HG02798 (cell line): Measurements from ENCODE around the gene SYCP2.

Source experiments
- ATAC-seq: cut with Tn5 transposase; IDR thresholded peaks from one replicate; pipeline ENCODE4 v1.9.1; 2021; ENCODE audit warnings: mild to moderate bottlenecking; ENCODE audit not compliant: unreplicated experiment, poor library complexity

SYCP2 gene

GRCh38 chr20:59947376-59947775, 13.9 kb upstream of the SYCP2 start:
- ATAC-seq = no peak

GRCh38 chr20:59945731-59946130, 12.3 kb upstream of the SYCP2 start:
- no peak for ATAC-seq

GRCh38 chr20:59945175-59945574, 11.7 kb upstream of the SYCP2 start:
- ATAC-seq = no peak

GRCh38 chr20:59944726-59945125, 11.3 kb upstream of the SYCP2 start:
- ATAC-seq = no peak

- ATAC-seq = no peak
Measured at GRCh38 chr20:59942245-59942644, 8.8 kb upstream of the SYCP2 start.

GRCh38 chr20:59940956-59941294, 7.5 kb upstream of the SYCP2 start:
- ATAC-seq = no peak

- peak; percentile 95 for ATAC-seq
Measured at GRCh38 chr20:59940129-59940955, 6.9 kb upstream of the SYCP2 start, which contains the start of the genes FAM217B and PPP1R3D. TSS of gene FAM217B (plus strand) at chr20:59940389. CDS start at chr20:59943944, 3,555 bp downstream. TSS of gene PPP1R3D (minus strand) at chr20:59940305. CDS start at chr20:59939931, 374 bp downstream.

- peak; percentile 26 for ATAC-seq
Measured at GRCh38 chr20:59939879-59940128, 6.4 kb upstream of the SYCP2 start.

- no peak for ATAC-seq
Measured at GRCh38 chr20:59939052-59939878, 5.8 kb upstream of the SYCP2 start.

GRCh38 chr20:59938696-59939051, 5.2 kb upstream of the SYCP2 start:
- ATAC-seq = no peak

- ATAC-seq = no peak
Measured at GRCh38 chr20:59938221-59938620, 4.8 kb upstream of the SYCP2 start.

- ATAC-seq = no peak
Measured at GRCh38 chr20:59937150-59937549, 3.7 kb upstream of the SYCP2 start.

GRCh38 chr20:59936409-59936808, 3.0 kb upstream of the SYCP2 start:
- no peak for ATAC-seq

GRCh38 chr20:59935457-59936185, 2.2 kb upstream of the SYCP2 start:
- ATAC-seq = no peak

GRCh38 chr20:59933849-59934585, 580 bp upstream of the SYCP2 start:
- ATAC-seq = peak; percentile 91

GRCh38 chr20:59932616-59933295, 681 bp downstream of the SYCP2 start:
- ATAC-seq = no peak

GRCh38 chr20:59931511-59932312, 1.7 kb downstream of the SYCP2 start:
- no peak for ATAC-seq

- no peak for ATAC-seq
Measured at GRCh38 chr20:59925899-59926298, 7.5 kb downstream of the SYCP2 start.

- no peak for ATAC-seq
Measured at GRCh38 chr20:59925359-59925758, 8.1 kb downstream of the SYCP2 start.
